SK-N-MC (cell line): Measurements from ENCODE around the gene TEAD2.
"Not testable (repeated sequence)": the region's sequence is repeated elsewhere in the genome, so short reads cannot be mapped to it uniquely, and the experiment has no call there.

Source experiments
- DNase-seq: peaks from one replicate; pipeline ENCODE4 v3.0.0-alpha.2; 2011; ENCODE audit warnings: low read depth, low spot score
- H3K27ac ChIP-seq: fragments of 200-600 bp; sonication (generic); 2 replicates; pipeline ENCODE4 v1.5.1; 2016; ENCODE audit warnings: mixed run types
- H3K36me3 ChIP-seq: fragments of 200-600 bp; sonication (generic); 2 replicates; pipeline ENCODE4 v1.6.1; 2017; ENCODE audit warnings: antibody characterized with exemption, low read length, mixed read lengths; ENCODE audit not compliant: insufficient read depth
- H3K4me3 ChIP-seq: fragments of 200-600 bp; sonication (generic); 2 replicates; pipeline ENCODE4 v1.5.1; 2016
- H3K9ac ChIP-seq: fragments of 200-600 bp; sonication (generic); 2 replicates; pipeline ENCODE4 v1.8.0; 2017; ENCODE audit warnings: mixed run types, mixed read lengths; ENCODE audit not compliant: insufficient read length
- H3K9me3 ChIP-seq: fragments of 200-600 bp; sonication (generic); 2 replicates; pipeline ENCODE4 v1.6.1; 2017; ENCODE audit warnings: low read depth, mild to moderate bottlenecking, antibody characterized with exemption, low read length, moderate library complexity, mixed read lengths
- EZH2 ChIP-seq: fragments of 200-600 bp; sonication (generic); IDR thresholded peaks from one replicate; pipeline ENCODE4 v1.6.1; 2017; ENCODE audit warnings: antibody characterized with exemption
- FOXP2 ChIP-seq: optimal IDR thresholded peaks from 2 replicates; pipeline ENCODE3; 2011; ENCODE audit warnings: mild to moderate bottlenecking, moderate library complexity; ENCODE audit not compliant: insufficient read depth; ENCODE audit errors: extremely low read length, control extremely low read depth
- POLR2AphosphoS5 ChIP-seq: IDR thresholded peaks from 2 replicates; pipeline ENCODE4 v1.6.1; 2012; ENCODE audit warnings: mild to moderate bottlenecking, low read depth, low read length, borderline replicate concordance

TEAD2 gene

DNA sequence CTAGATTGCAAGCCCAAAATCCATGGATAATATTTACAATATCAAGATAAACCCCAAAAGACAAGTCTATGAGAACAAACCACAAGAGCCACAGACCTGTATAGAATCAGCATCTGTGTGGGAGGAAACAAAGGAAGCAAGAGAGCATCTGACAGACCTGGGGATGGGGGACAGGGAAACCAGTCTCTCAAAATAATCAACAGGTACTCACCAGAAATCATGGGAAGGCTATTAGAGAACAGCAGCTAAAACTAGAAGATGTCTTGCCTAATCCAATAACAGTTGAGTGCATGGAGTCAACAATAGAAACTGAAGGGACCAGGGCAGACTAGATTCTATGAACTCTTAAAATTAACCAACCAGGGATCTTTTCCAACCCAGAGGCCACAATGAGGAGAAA lies 45.9 kb downstream of the TEAD2 start:
- no peak overlapping the region for H3K27ac ChIP-seq
- no peak for TF ChIP-seq POLR2AphosphoS5
- TF ChIP-seq FOXP2: no peak
- no peak for TF ChIP-seq EZH2
- H3K36me3 ChIP-seq: peaks cover 19% of the 10 kb centered on the region
- no peak overlapping the region for H3K4me3 ChIP-seq
- no peaks in the 10 kb centered on the region for H3K9me3 ChIP-seq
- no peak overlapping the region for H3K9ac ChIP-seq
- DNase-seq: no peak

DNA sequence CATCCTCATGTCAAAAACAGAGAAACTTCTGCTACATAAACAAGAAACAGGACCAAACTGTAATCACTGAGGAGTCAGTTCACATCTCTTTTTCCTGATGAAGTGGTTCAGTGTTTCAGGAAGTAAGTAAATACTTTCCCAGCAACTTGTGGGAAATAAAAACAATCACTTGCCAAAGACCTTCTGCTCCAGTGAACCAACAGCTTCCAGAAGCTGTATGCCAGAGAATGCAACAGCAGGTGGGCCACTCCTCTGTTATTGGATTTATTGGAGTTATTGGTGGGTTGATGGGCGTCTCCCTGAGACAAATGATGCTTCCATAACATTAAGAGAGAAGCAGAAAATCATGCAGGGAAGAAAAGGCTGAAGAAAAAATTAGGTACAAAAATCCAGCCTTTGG lies 47.1 kb downstream of the TEAD2 start:
- H3K9ac ChIP-seq: no peak overlapping the region
- no peak for TF ChIP-seq POLR2AphosphoS5
- TF ChIP-seq FOXP2: no peak
- TF ChIP-seq EZH2: no peak
- DNase-seq: no peak
- peaks cover 27% of the 10 kb centered on the region for H3K36me3 ChIP-seq
- H3K4me3 ChIP-seq: no peak overlapping the region
- no peak overlapping the region for H3K27ac ChIP-seq
- no peaks in the 10 kb centered on the region for H3K9me3 ChIP-seq

DNA sequence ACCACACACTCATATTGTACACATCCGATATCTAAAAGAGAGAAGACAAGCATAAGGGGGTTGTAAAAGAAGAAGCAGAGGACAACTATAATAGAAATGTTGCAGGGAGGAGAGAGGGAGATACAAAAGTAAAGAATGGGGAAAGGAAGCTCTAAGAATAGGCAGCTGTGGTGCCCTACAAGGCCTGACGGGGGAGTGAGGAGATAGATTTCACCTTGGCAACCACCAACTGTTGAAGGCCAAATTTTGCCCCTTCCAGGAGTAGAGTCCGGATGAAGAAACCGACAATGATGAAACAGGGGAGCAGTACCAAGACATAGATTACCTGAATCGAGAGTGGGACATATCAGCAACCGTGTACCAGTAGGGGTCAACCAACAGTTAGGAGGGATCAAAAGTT lies 53.1 kb downstream of the TEAD2 start:
- no peak overlapping the region for H3K4me3 ChIP-seq

DNA sequence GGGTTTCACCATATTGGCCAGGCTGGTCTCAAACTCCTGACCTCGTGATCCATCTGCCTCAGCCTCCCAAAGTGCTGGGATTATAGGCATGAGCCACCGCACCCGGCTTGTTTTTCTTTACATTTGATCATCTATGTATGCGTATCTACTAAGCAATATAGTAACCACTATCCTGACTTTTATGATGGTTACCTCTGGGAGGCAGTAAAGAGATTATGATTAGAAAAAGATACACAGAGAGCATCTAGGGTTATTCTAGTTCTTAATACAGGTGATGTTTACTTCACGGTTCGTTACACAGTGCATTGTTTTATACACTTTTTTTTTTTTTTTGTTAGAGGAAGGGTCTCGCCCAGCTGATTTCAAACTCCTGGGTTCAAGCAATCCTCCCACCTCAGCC lies 55.5 kb downstream of the TEAD2 start:
- not testable (repeated sequence) for H3K27ac ChIP-seq, H3K36me3 ChIP-seq, H3K9ac ChIP-seq, DNase-seq, H3K9me3 ChIP-seq, H3K4me3 ChIP-seq

More for the DNA sequence above, 53.1 kb downstream of the TEAD2 start:
- TF ChIP-seq POLR2AphosphoS5: no peak
- TF ChIP-seq FOXP2: no peak
- TF ChIP-seq EZH2: no peak
- Histone ChIP-seq H3K9ac (no peak overlapping the region), H3K9me3 (no peaks in the 10 kb centered on the region), H3K36me3 (peaks cover 9% of the 10 kb centered on the region), H3K27ac (no peak overlapping the region)
- no peak for DNase-seq

DNA sequence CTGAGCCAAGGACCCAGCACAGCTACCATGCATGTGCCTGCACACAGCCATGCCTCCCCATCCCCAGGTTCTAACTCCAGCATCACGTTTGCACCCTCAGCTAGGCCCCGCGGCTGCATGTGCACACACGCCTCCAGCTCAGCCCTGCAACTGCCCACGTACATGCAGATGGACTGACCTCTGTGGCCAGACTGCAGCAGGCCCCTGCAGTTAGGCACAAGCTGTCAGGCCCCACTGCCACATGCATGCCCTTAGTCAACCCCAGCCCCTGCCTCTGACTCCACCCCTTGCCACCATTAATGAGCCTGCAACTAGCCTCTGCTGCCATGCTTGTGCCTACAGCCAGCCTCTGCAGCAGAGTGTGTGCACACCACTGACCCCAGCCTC lies 60.4 kb downstream of the TEAD2 start:
- Histone ChIP-seq H3K4me3 (no peak overlapping the region), H3K36me3 (no peaks in the 10 kb centered on the region), H3K27ac (no peak overlapping the region), H3K9ac (no peak overlapping the region), H3K9me3 (peaks cover 5% of the 10 kb centered on the region; the same call in 1 of the 2 replicates)
- DNase-seq: no peak
- TF ChIP-seq POLR2AphosphoS5: no peak
- no peak for TF ChIP-seq FOXP2
- no peak for TF ChIP-seq EZH2

DNA sequence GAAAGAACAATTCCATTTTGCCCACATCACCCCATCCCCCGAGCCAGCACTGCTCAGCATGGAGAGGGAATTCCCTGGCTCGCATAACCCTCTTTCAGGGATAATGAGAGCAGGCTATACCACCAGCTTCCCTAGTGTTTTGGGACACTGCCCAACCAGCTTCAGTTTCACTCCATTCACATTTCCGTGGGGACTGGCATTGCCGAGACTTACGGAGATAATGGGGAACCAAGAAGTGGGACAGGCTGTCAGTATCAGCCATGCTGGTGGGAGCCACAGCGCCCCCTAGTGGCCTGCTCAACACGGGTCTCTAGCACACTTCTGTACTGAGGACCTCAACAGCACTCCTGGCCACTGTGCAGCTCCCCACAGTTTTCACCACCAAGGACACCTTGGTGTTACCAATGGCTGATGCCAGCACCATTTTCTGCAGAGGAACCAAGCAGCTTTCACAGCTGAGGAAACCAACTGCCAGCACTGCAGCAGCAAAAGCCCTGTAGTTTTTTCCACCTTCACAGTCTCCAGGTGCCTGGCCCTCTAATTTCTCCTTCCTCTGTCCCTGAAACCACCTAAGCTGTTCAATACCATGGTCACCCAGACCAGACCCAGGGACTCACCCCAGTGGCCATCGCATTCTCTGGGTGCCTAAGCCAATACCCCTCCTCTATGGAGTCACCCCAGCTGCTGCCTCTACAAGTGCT lies 60.9 kb downstream of the TEAD2 start:
- Histone ChIP-seq H3K27ac (no peak overlapping the region), H3K4me3 (peak overlapping the region; percentile 67), H3K9me3 (peaks cover 5% of the 10 kb centered on the region; the same call in 1 of the 2 replicates), H3K9ac (no peak overlapping the region), H3K36me3 (no peaks in the 10 kb centered on the region)
- TF ChIP-seq POLR2AphosphoS5 (no peak), EZH2 (no peak), FOXP2 (no peak)
- peak; percentile 52 for DNase-seq

DNA sequence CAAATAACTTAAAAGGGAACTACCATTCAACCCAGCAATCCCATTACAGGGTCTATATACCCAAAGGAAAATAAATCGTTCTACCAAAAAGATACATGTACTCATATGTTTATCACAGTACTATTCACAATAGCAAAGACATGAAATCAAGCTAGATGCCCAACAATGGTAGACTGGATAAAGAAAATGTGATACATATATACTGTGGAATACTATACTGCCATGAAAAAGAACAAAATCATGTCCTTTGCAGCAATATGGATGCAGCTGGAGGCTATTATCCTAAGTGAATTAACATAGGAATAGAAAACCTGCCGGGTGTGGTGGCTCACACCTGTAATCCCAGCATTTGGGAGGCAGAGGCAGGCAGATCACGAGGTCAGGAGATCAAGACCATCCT lies 63.6 kb downstream of the TEAD2 start:
- DNase-seq: not testable (repeated sequence)

DNA sequence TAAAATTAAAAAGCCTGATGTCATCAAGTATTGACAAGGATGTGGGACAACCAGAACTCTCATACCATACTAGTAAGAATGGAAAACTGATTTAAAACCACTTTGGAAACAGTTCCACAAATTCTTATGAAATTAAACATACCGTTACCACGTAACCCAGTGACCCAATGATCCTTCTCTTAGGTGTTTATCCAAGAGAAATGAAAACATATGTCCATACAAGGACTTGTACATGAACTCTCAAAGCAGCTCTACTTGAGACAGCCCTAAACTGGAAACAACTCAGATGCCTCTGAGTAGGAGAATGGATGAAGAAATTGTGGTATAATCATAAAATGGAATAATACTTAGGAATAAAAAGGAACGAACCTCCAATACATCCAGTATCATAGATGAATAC lies 64.8 kb downstream of the TEAD2 start:
- H3K27ac ChIP-seq: no peak overlapping the region
- no peak for TF ChIP-seq EZH2
- TF ChIP-seq FOXP2: no peak
- TF ChIP-seq POLR2AphosphoS5: no peak
- no peaks in the 10 kb centered on the region for H3K36me3 ChIP-seq
- no peaks in the 10 kb centered on the region for H3K9me3 ChIP-seq
- H3K9ac ChIP-seq: no peak overlapping the region
- DNase-seq: no peak
- no peak overlapping the region for H3K4me3 ChIP-seq

More for the DNA sequence above, 63.6 kb downstream of the TEAD2 start:
- not testable (repeated sequence) for H3K27ac ChIP-seq, H3K4me3 ChIP-seq, H3K9me3 ChIP-seq, H3K9ac ChIP-seq, H3K36me3 ChIP-seq

DNA sequence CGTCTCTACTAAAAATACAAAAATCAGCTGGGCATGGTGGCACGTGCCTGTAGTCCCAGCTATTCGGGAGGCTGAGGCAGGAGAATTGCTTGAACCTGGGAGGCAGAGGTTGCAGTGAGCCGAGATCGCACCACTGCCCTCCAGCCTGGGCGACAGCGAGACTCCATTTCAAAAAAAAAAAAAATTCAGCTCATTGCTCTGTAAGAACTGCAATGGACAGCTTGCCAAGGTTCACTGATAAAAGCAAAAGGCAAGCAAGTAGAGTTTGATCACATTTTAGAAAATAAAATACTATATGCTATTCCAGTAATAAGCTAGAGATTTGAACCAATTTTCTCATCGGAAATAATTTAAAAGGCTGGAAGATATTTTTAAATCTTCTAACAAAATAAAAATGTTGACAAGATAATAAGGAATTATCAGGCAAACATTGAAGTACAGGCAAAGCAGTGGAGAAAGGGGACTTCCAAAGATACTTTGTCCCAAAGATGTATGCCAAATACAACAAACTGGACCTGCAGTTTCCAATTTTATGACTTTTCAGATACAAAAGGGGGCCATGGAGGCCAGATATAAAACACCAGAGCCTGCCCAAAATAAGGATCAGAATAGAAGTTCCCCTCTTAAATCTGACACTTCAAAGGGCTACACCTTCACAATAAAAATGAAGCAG lies 66.9 kb downstream of the TEAD2 start:
- Histone ChIP-seq H3K27ac (no peak overlapping the region), H3K9ac (no peak overlapping the region), H3K9me3 (no peaks in the 10 kb centered on the region), H3K4me3 (no peak overlapping the region), H3K36me3 (no peaks in the 10 kb centered on the region)
- no peak for DNase-seq
- TF ChIP-seq EZH2: no peak
